HL-60 (cell line): ENCODE measurements around the gene LUZP2.

Source experiments
- CTCF ChIP-seq: IDR thresholded peaks from one replicate; pipeline ENCODE4 v1.5.1; 2011; ENCODE audit warnings: low read length, control low read depth, inconsistent platforms; ENCODE audit not compliant: insufficient read depth
- POLR2AphosphoS5 ChIP-seq: IDR thresholded peaks from 2 replicates; pipeline ENCODE4 v1.6.1; 2012; ENCODE audit warnings: low read depth
- SPI1 ChIP-seq: IDR thresholded peaks from 2 replicates; pipeline ENCODE4 v1.6.1; 2012; ENCODE audit warnings: low read depth, mild to moderate bottlenecking, borderline replicate concordance

- TF ChIP-seq CTCF (no peak), POLR2AphosphoS5 (no peak), SPI1 (no peak)
Measured at GRCh38 chr11:24739637-24740036, 242.8 kb downstream of the LUZP2 start.
